ENCODE data around the gene PTX4.

PTX4 gene

GRCh38 chr16:1500465-1501150 is 11.9 kb upstream of the PTX4 start:
- DNase-seq (ENCODE audit: low spot score), result no peak

GRCh38 chr16:1499756-1500464 is 11.2 kb upstream of the PTX4 start:
- no peak for DNase-seq (ENCODE audit: low spot score)

- no peak for DNase-seq (ENCODE audit: low spot score)
Measured at GRCh38 chr16:1498899-1499676, 10.3 kb upstream of the PTX4 start.

GRCh38 chr16:1497014-1497598 is 8.4 kb upstream of the PTX4 start:
- DNase-seq (ENCODE audit: low spot score), result no peak

GRCh38 chr16:1496464-1496863 is 7.7 kb upstream of the PTX4 start:
- DNase-seq (ENCODE audit: low spot score), result no peak

- DNase-seq (ENCODE audit: low spot score), result no peak
Measured at GRCh38 chr16:1495889-1496262, 7.1 kb upstream of the PTX4 start.

- DNase-seq (ENCODE audit: low spot score), result no peak
Measured at GRCh38 chr16:1495211-1495888, 6.6 kb upstream of the PTX4 start.

- DNase-seq (ENCODE audit: low spot score), result no peak
Measured at GRCh38 chr16:1494711-1495110, 6.0 kb upstream of the PTX4 start.

GRCh38 chr16:1494129-1494640 is 5.4 kb upstream of the PTX4 start:
- DNase-seq (ENCODE audit: low spot score), result no peak

- no peak for DNase-seq (ENCODE audit: low spot score)
Measured at GRCh38 chr16:1493746-1494094, 5.0 kb upstream of the PTX4 start.

GRCh38 chr16:1492923-1493745 is 4.4 kb upstream of the PTX4 start, which contains the start of gene TELO2:
TSS of gene TELO2 (plus strand) at chr16:1493360. CDS start at chr16:1494282, 922 bp downstream.
- peak; percentile 88 for DNase-seq (ENCODE audit: low spot score)

- DNase-seq (ENCODE audit: low spot score), result no peak
Measured at GRCh38 chr16:1492082-1492922, 3.6 kb upstream of the PTX4 start.

GRCh38 chr16:1491327-1491726 is 2.6 kb upstream of the PTX4 start:
- no peak for DNase-seq (ENCODE audit: low spot score)

GRCh38 chr16:1489077-1489476 is 333 bp upstream of the PTX4 start:
- no peak for DNase-seq (ENCODE audit: low spot score)

- DNase-seq (ENCODE audit: low spot score), result no peak
Measured at GRCh38 chr16:1488054-1488601, 616 bp downstream of the PTX4 start.

- no peak for DNase-seq (ENCODE audit: low spot score)
Measured at GRCh38 chr16:1487395-1488053, 1.2 kb downstream of the PTX4 start.

GRCh38 chr16:1486551-1487390 is 2.0 kb downstream of the PTX4 start:
- no peak for DNase-seq (ENCODE audit: low spot score)

GRCh38 chr16:1485847-1486496 is 2.8 kb downstream of the PTX4 start:
- DNase-seq (ENCODE audit: low spot score), result no peak
